Measurements from ENCODE around the gene PGLYRP4. TPM values are rescaled to one million over a fixed set of nuclear protein-coding genes. Genes with fewer than 3 reads are reported as not detected.
"Not testable (repeated sequence)": the region's sequence is repeated elsewhere in the genome, so short reads cannot be mapped to it uniquely, and the experiment has no call there.

The PGLYRP4 gene
- total and polyA plus RNA-seq, 8 donors = 4.3 TPM; not detected in 7

GRCh38 chr1:153347856-153348255 is 785 bp downstream of the PGLYRP4 start:
- no peak overlapping the region for H3K27ac ChIP-seq
- no peaks in the 10 kb centered on the region for H3K36me3 ChIP-seq
- TF ChIP-seq, protein P1, sequence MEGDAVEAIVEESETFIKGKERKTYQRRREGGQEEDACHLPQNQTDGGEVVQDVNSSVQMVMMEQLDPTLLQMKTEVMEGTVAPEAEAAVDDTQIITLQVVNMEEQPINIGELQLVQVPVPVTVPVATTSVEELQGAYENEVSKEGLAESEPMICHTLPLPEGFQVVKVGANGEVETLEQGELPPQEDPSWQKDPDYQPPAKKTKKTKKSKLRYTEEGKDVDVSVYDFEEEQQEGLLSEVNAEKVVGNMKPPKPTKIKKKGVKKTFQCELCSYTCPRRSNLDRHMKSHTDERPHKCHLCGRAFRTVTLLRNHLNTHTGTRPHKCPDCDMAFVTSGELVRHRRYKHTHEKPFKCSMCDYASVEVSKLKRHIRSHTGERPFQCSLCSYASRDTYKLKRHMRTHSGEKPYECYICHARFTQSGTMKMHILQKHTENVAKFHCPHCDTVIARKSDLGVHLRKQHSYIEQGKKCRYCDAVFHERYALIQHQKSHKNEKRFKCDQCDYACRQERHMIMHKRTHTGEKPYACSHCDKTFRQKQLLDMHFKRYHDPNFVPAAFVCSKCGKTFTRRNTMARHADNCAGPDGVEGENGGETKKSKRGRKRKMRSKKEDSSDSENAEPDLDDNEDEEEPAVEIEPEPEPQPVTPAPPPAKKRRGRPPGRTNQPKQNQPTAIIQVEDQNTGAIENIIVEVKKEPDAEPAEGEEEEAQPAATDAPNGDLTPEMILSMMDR (IDR thresholded peaks at IDR 0.05) = no peak
- no peak for TF ChIP-seq POLR2AphosphoS5 (IDR thresholded peaks at IDR 0.05)
- intact Hi-C loops (cut with DNase I; ENCODE audit: low total_unique reads) = no loop called here
- 62 to 66% (median 66%) methylated on average over 7 of the region's 7 CpGs for WGBS, 5 donors
- peaks cover 0 to 14% (median 0%) of the 10 kb centered on the region in 4 donors for H3K4me1 ChIP-seq
- H3K27me3 ChIP-seq = peaks cover 0 to 77% (median 17%) of the 10 kb centered on the region in 3 donors
- no peak overlapping the region for H3K4me3 ChIP-seq
- DNase-seq = no peak
- no peaks in the 10 kb centered on the region for H3K9me3 ChIP-seq

GRCh38 chr1:153347049-153347448 is 1.6 kb downstream of the PGLYRP4 start:
- WGBS, 5 donors = 59 to 77% (median 64%) methylated on average over 14 of the region's 14 CpGs
- intact Hi-C loops (cut with DNase I; ENCODE audit: low total_unique reads); H3K36me3 ChIP-seq; DNase-seq; H3K9me3 ChIP-seq; H3K4me3 ChIP-seq; H3K27ac ChIP-seq: not testable (repeated sequence)
- Histone ChIP-seq H3K27me3 (peaks cover 0 to 78% (median 17%) of the 10 kb centered on the region in 3 donors), H3K4me1 (peaks cover 0 to 14% (median 0%) of the 10 kb centered on the region in 4 donors)

- Histone ChIP-seq H3K36me3 (no peaks in the 10 kb centered on the region), H3K4me3 (no peak overlapping the region), H3K27ac (no peak overlapping the region), H3K9me3 (no peaks in the 10 kb centered on the region), H3K27me3 (peaks cover 0 to 77% (median 17%) of the 10 kb centered on the region in 3 donors), H3K4me1 (peaks cover 0 to 14% (median 0%) of the 10 kb centered on the region in 4 donors)
- no peak for DNase-seq
- TF ChIP-seq, protein P1 (IDR thresholded peaks at IDR 0.05) = no peak
- TF ChIP-seq POLR2A (IDR thresholded peaks at IDR 0.05) (no peak), POLR2AphosphoS5 (IDR thresholded peaks at IDR 0.05) (no peak)
- intact Hi-C loops (cut with DNase I; ENCODE audit: low total_unique reads) = no loop called here
- 43 to 56% (median 52%) methylated on average over 6 of the region's 6 CpGs for WGBS, 5 donors
These were observed 2.4 kb downstream of the PGLYRP4 start for GRCh38 chr1:153346077-153346723.

DNA sequence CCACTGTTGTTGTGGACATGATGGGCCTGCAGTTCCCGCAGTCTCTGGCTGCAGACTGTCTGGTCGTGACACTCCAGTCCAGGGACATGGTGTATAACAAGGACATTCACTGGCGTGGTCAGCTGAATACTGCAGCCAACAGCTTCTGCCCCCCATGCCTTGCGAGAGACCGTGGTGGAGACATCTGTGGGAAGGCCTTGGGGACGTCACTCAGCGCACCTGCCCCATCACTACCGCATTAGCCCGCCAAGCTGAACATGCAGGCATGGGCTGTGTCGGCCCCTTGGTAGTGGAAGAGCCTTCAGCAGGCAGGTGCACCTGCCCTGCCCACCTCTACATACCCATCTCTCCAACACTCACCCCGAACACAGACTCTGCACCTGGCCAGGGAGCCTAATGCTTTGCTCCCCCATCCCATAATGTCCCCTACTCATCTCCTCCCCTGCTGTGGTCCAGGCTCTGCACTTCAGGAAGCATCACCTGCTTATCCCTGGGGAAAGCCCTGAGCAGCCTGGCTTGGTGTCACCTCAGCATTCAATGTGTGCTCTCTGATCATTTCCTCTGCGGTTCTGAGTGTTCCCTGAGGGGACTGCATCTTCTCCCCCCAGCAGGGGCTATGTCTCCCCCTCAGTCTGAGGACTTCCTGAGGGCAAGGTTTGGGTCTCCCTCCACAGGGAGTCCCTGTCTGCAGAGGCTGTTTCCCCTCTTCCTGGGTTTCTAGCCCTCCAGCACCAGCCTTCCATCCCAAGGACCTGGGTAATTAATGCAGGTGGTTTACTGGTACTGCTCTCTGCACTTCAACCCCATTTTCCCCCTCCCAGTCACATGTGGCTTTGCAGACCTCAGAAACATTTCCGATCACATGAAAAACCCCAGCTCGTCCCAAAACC is 3.2 kb downstream of the PGLYRP4 start:
- DNase-seq = no peak
- Histone ChIP-seq H3K36me3 (no peaks in the 10 kb centered on the region), H3K27ac (no peak overlapping the region), H3K4me1 (peaks cover 0 to 14% (median 0%) of the 10 kb centered on the region in 4 donors), H3K27me3 (peaks cover 0 to 72% (median 17%) of the 10 kb centered on the region in 3 donors), H3K9me3 (no peaks in the 10 kb centered on the region), H3K4me3 (no peak overlapping the region)
- 74 to 85% (median 82%) methylated on average over 14 of the region's 14 CpGs for WGBS, 5 donors
- intact Hi-C loops (cut with DNase I; ENCODE audit: low total_unique reads) = no loop called here
- no peak for TF ChIP-seq POLR2AphosphoS5 (IDR thresholded peaks at IDR 0.05)
- TF ChIP-seq, protein P1 (IDR thresholded peaks at IDR 0.05) = no peak
- no peak for TF ChIP-seq POLR2A (IDR thresholded peaks at IDR 0.05)
- TF ChIP-seq EP300 (IDR thresholded peaks at IDR 0.05) = no peak
